DND-41 (cell line): ENCODE measurements around the gene SLC25A45.
A peak's percentile ranks its signal among the peaks of the same experiment; 100 is the strongest.

Source experiments
- ATAC-seq: fragments of 200-7000 bp; cut with Tn5 transposase; 3 replicates; pipeline ENCODE4 v1.9.1; 2021; ENCODE audit warnings: low read depth; ENCODE audit not compliant: insufficient read depth
- DNase-seq: peaks from one replicate; pipeline ENCODE4 v3.0.0-alpha.2; 2020
- H2AFZ ChIP-seq: 2 replicates; pipeline ENCODE4 v1.6.0; 2012; ENCODE audit warnings: low read depth, low read length
- H3K27ac ChIP-seq: 2 replicates; pipeline ENCODE4 v1.5.1; 2012; ENCODE audit warnings: low read length, inconsistent platforms
- H3K27me3 ChIP-seq: fragments of 200-600 bp; sonication (generic); 2 replicates; pipeline ENCODE4 v1.6.0; 2012; ENCODE audit warnings: low read length, mild to moderate bottlenecking, inconsistent platforms; ENCODE audit not compliant: insufficient read depth, poor library complexity
- H3K36me3 ChIP-seq: 2 replicates; pipeline ENCODE4 v1.5.1; 2012; ENCODE audit warnings: low read length, inconsistent platforms; ENCODE audit not compliant: insufficient read depth
- H3K4me1 ChIP-seq: 2 replicates; pipeline ENCODE4 v1.5.1; 2012; ENCODE audit warnings: mild to moderate bottlenecking, low read length; ENCODE audit not compliant: insufficient read depth
- H3K4me2 ChIP-seq: 2 replicates; pipeline ENCODE4 v1.6.0; 2012; ENCODE audit warnings: mild to moderate bottlenecking, moderate library complexity, low read length, inconsistent platforms; ENCODE audit not compliant: insufficient read depth
- H3K4me3 ChIP-seq, 2 experiments: fragments of 200-600 bp in 1 of 2; shearing (Covaris generic) in 1 of 2; 2 replicates each; pipeline ENCODE4 v1.5.1; 2012 to 2016; ENCODE audit warnings: inconsistent platforms in 2 of 2, low read length in 2 of 2, mild to moderate bottlenecking in 2 of 2, low read depth in 1 of 2, moderate library complexity in 1 of 2
- H3K79me2 ChIP-seq: 2 replicates; pipeline ENCODE4 v1.6.0; 2012; ENCODE audit warnings: low read length, inconsistent platforms; ENCODE audit not compliant: insufficient read depth
- H3K9ac ChIP-seq: 2 replicates; pipeline ENCODE4 v1.6.0; 2012; ENCODE audit warnings: low read depth, mild to moderate bottlenecking, inconsistent platforms, low read length, moderate library complexity
- H3K9me3 ChIP-seq: 2 replicates; pipeline ENCODE4 v1.5.1; 2012; ENCODE audit warnings: low read length, moderate library complexity, mild to moderate bottlenecking, inconsistent platforms; ENCODE audit not compliant: insufficient read depth, severe bottlenecking
- H4K20me1 ChIP-seq: 2 replicates; pipeline ENCODE4 v1.6.0; 2012; ENCODE audit warnings: low read length; ENCODE audit not compliant: insufficient read depth
- CTCF ChIP-seq: IDR thresholded peaks from 2 replicates; pipeline ENCODE4 v1.5.1; 2012; ENCODE audit warnings: borderline replicate concordance, low read length, moderate library complexity, mild to moderate bottlenecking; ENCODE audit not compliant: poor library complexity, severe bottlenecking; ENCODE audit errors: extremely low read depth
- EZH2 ChIP-seq: IDR thresholded peaks from 3 replicates; pipeline ENCODE4 v1.6.1; 2012; ENCODE audit warnings: borderline replicate concordance, low read depth, mild to moderate bottlenecking, moderate library complexity, low read length, inconsistent platforms; ENCODE audit not compliant: severe bottlenecking

Gene SLC25A45

GRCh38 chr11:65429724-65430405 lies 47.4 kb upstream of the SLC25A45 start:
- TF ChIP-seq CTCF (no peak), EZH2 (no peak)
- peaks cover 95% of the 10 kb centered on the region for H3K79me2 ChIP-seq
- ATAC-seq (peak; percentile 41), DNase-seq (peak; percentile 70)
- peaks cover 36% of the 10 kb centered on the region for H3K36me3 ChIP-seq
- 0 out of 2 replicates have a peak overlapping the region, but pooled peaks have one; percentile 5 for H3K9ac ChIP-seq
- peak overlapping the region; percentile 86 for H3K4me2 ChIP-seq
- no peak overlapping the region for H2AFZ ChIP-seq
- H3K9me3 ChIP-seq: no peaks in the 10 kb centered on the region
- no peaks in the 10 kb centered on the region for H3K27me3 ChIP-seq
- H4K20me1 ChIP-seq: peaks cover 78% of the 10 kb centered on the region
- peak overlapping the region; percentile 62 for H3K27ac ChIP-seq
- peaks cover 61% of the 10 kb centered on the region for H3K4me1 ChIP-seq
- no peak overlapping the region; a peak in 1 of 4 replicates for H3K4me3 ChIP-seq

GRCh38 chr11:65429068-65429681 lies 46.7 kb upstream of the SLC25A45 start:
- no peaks in the 10 kb centered on the region for H3K27me3 ChIP-seq
- peak overlapping the region; percentile 86; the same call in 1 of the 2 replicates for H3K4me2 ChIP-seq
- H3K9me3 ChIP-seq: no peaks in the 10 kb centered on the region
- H3K27ac ChIP-seq: peak overlapping the region; percentile 17; the same call in 1 of the 2 replicates
- peaks cover 81% of the 10 kb centered on the region for H4K20me1 ChIP-seq
- no peak for ATAC-seq
- H3K79me2 ChIP-seq: peaks cover 96% of the 10 kb centered on the region
- no peak overlapping the region for H2AFZ ChIP-seq
- no peak overlapping the region; the same call in 1 of the 2 replicates for H3K9ac ChIP-seq
- no peak for TF ChIP-seq EZH2
- no peak for TF ChIP-seq CTCF
- peaks cover 36% of the 10 kb centered on the region for H3K36me3 ChIP-seq
- H3K4me3 ChIP-seq: 0 out of 4 replicates have a peak overlapping the region, but pooled peaks of 1 of the 2 experiments have one; percentile 8
- H3K4me1 ChIP-seq: peaks cover 61% of the 10 kb centered on the region
- no peak for DNase-seq

GRCh38 chr11:65428578-65429067 lies 46.2 kb upstream of the SLC25A45 start:
- Histone ChIP-seq H3K36me3 (peaks cover 39% of the 10 kb centered on the region), H3K4me3 (peak overlapping the region in 1 of 2 experiments; percentile 79; a peak in 1 of 4 replicates), H3K27me3 (no peaks in the 10 kb centered on the region), H3K4me1 (peaks cover 61% of the 10 kb centered on the region), H2AFZ (no peak overlapping the region), H3K79me2 (peaks cover 96% of the 10 kb centered on the region), H3K9me3 (no peaks in the 10 kb centered on the region), H3K4me2 (peak overlapping the region; percentile 86; the same call in 1 of the 2 replicates), H4K20me1 (peaks cover 83% of the 10 kb centered on the region), H3K27ac (peak overlapping the region; percentile 53; the same call in 1 of the 2 replicates), H3K9ac (peak overlapping the region; percentile 98; the same call in 1 of the 2 replicates)
- TF ChIP-seq EZH2 (no peak), CTCF (no peak)
- DNase-seq: no peak
- ATAC-seq: no peak
